Activated naive CD4-positive, alpha-beta T cell treated with Interleukin-2 at 50 U/mL for 16 hours (primary cell): Measurements from ENCODE around the gene TNFAIP8L1.
"Not testable (repeated sequence)": the region's sequence is repeated elsewhere in the genome, so short reads cannot be mapped to it uniquely, and the experiment has no call there.

Source experiments
- DNase-seq: peaks from one replicate; pipeline ENCODE4 v3.0.0-alpha.2; 2020

TNFAIP8L1 gene

GRCh38 chr19:4652075-4652474 lies 12.8 kb downstream of the TNFAIP8L1 start:
- no peak for DNase-seq

GRCh38 chr19:4653793-4654436 lies 14.6 kb downstream of the TNFAIP8L1 start:
- DNase-seq, result no peak

GRCh38 chr19:4654437-4655361 lies 15.4 kb downstream of the TNFAIP8L1 start:
- no peak for DNase-seq

- DNase-seq, result no peak
Measured at GRCh38 chr19:4656102-4656501, 16.8 kb downstream of the TNFAIP8L1 start.

- DNase-seq, result no peak
Measured at GRCh38 chr19:4657262-4657661, 17.9 kb downstream of the TNFAIP8L1 start.

- DNase-seq, result no peak
Measured at GRCh38 chr19:4657835-4658234, 18.5 kb downstream of the TNFAIP8L1 start.

- DNase-seq, result no peak
Measured at GRCh38 chr19:4660181-4660791, 21.0 kb downstream of the TNFAIP8L1 start.

GRCh38 chr19:4660993-4661392 lies 21.7 kb downstream of the TNFAIP8L1 start:
- DNase-seq, result no peak

- no peak for DNase-seq
Measured at GRCh38 chr19:4662020-4662695, 22.8 kb downstream of the TNFAIP8L1 start.

- no peak for DNase-seq
Measured at GRCh38 chr19:4662812-4663211, 23.5 kb downstream of the TNFAIP8L1 start.

GRCh38 chr19:4664642-4665041 lies 25.3 kb downstream of the TNFAIP8L1 start:
- no peak for DNase-seq

- DNase-seq, result peak; percentile 95
Measured at GRCh38 chr19:4669723-4670480, 30.6 kb downstream of the TNFAIP8L1 start, which contains the start of gene MYDGF. Gene MYDGF (minus strand): TSS chr19:4670342. CDS start chr19:4670334, 8 bp downstream.

- DNase-seq, result no peak
Measured at GRCh38 chr19:4671185-4671851, 32.0 kb downstream of the TNFAIP8L1 start.

- no peak for DNase-seq
Measured at GRCh38 chr19:4673216-4673615, 33.9 kb downstream of the TNFAIP8L1 start.

- DNase-seq, result no peak
Measured at GRCh38 chr19:4673726-4674125, 34.4 kb downstream of the TNFAIP8L1 start.

- no peak for DNase-seq
Measured at GRCh38 chr19:4675346-4675745, 36.0 kb downstream of the TNFAIP8L1 start.

- DNase-seq, result peak; percentile 23
Measured at GRCh38 chr19:4676955-4677731, 37.8 kb downstream of the TNFAIP8L1 start.

GRCh38 chr19:4678881-4679790 lies 39.8 kb downstream of the TNFAIP8L1 start:
- DNase-seq, result peak; percentile 8

GRCh38 chr19:4680021-4680420 lies 40.7 kb downstream of the TNFAIP8L1 start:
- not testable (repeated sequence) for DNase-seq
